Liver (tissue), 9 donors: Measurements from ENCODE around the gene PITPNC1. TPM values are rescaled to one million over a fixed set of nuclear protein-coding genes. Genes with fewer than 3 reads are reported as not detected.

Experiments used
- DNase-seq: peaks from one replicate; pipeline ENCODE4 v3.0.0-alpha.2; 2017; ENCODE audit warnings: low spot score
- H3K27ac ChIP-seq, 2 donors: one replicate each; pipeline ENCODE4 v1.7.0; 2013; ENCODE audit warnings: inconsistent platforms in 2 of 2, low read length in 2 of 2, control low read depth in 1 of 2, low read depth in 1 of 2, mild to moderate bottlenecking in 1 of 2
- H3K27me3 ChIP-seq, 4 donors: one replicate each; pipeline versions ENCODE4 v1.6.1 to v1.7.0; 2013; ENCODE audit warnings: low read length in 3 of 4, inconsistent platforms in 1 of 4, mild to moderate bottlenecking in 1 of 4, moderate library complexity in 1 of 4; ENCODE audit not compliant: control insufficient read depth in 4 of 4, insufficient read depth in 4 of 4
- H3K36me3 ChIP-seq, 4 donors: one replicate each; pipeline versions ENCODE4 v1.6.1 to v1.7.0; 2013; ENCODE audit warnings: low read length in 3 of 4, mild to moderate bottlenecking in 3 of 4, low read depth in 1 of 4, moderate library complexity in 1 of 4; ENCODE audit not compliant: control insufficient read depth in 4 of 4, insufficient read depth in 3 of 4
- H3K4me1 ChIP-seq, 4 donors: one replicate each; pipeline versions ENCODE4 v1.6.1 to v1.7.0; 2013; ENCODE audit warnings: low read length in 3 of 4, mild to moderate bottlenecking in 3 of 4, moderate library complexity in 1 of 4; ENCODE audit not compliant: control insufficient read depth in 4 of 4, insufficient read depth in 4 of 4
- H3K4me3 ChIP-seq, 3 donors: one replicate each; pipeline versions ENCODE4 v1.6.1 to v1.7.0; 2013; ENCODE audit warnings: low read length in 3 of 3, control low read depth in 1 of 3, low read depth in 1 of 3, mild to moderate bottlenecking in 1 of 3
- H3K9ac ChIP-seq, 2 donors: one replicate each; pipeline ENCODE4 v1.7.0; 2013; ENCODE audit warnings: low read length in 2 of 2, mild to moderate bottlenecking in 2 of 2, moderate library complexity in 2 of 2, control low read depth in 1 of 2, low read depth in 1 of 2
- H3K9me3 ChIP-seq, 4 donors: one replicate each; pipeline versions ENCODE4 v1.6.1 to v1.7.0; 2013; ENCODE audit warnings: low read length in 3 of 4; ENCODE audit not compliant: control insufficient read depth in 4 of 4
- EGR1 ChIP-seq, 2 donors: IDR thresholded peaks; 2 replicates each; pipeline ENCODE4 v1.6.1; 2016 to 2018; ENCODE audit warnings: antibody characterized with exemption in 2 of 2, low read depth in 2 of 2
- FOXA1 ChIP-seq: IDR thresholded peaks from 2 replicates; pipeline ENCODE4 v1.6.1; 2016; ENCODE audit warnings: antibody characterized with exemption
- FOXA2 ChIP-seq: IDR thresholded peaks from 2 replicates; pipeline ENCODE4 v1.6.1; 2016; ENCODE audit warnings: antibody characterized with exemption
- GABPA ChIP-seq, 2 donors: IDR thresholded peaks in 1 of 2; conservative IDR thresholded peaks in 1 of 2; 2 replicates each; pipeline ENCODE4 v1.6.1; 2016; ENCODE audit warnings: antibody characterized with exemption in 2 of 2, mild to moderate bottlenecking in 1 of 2, moderate library complexity in 1 of 2
- HNF4A ChIP-seq, 2 donors: conservative IDR thresholded peaks; 2 replicates each; pipeline ENCODE4 v1.6.1; 2016; ENCODE audit warnings: antibody characterized with exemption in 2 of 2, mild to moderate bottlenecking in 2 of 2
- HNF4G ChIP-seq: IDR thresholded peaks from 2 replicates; pipeline ENCODE4 v1.6.1; 2016; ENCODE audit warnings: antibody characterized with exemption
- JUND ChIP-seq, 2 donors: IDR thresholded peaks; 2 replicates each; pipeline ENCODE4 v1.6.1; 2016; ENCODE audit warnings: antibody characterized with exemption in 2 of 2
- NR2F2 ChIP-seq: IDR thresholded peaks from 2 replicates; pipeline ENCODE4 v1.6.1; 2016; ENCODE audit warnings: antibody characterized with exemption
- RXRA ChIP-seq, 2 donors: IDR thresholded peaks; 2 replicates each; pipeline ENCODE4 v1.6.1; 2017 to 2018; ENCODE audit warnings: antibody characterized with exemption in 2 of 2, mild to moderate bottlenecking in 1 of 2
- SP1 ChIP-seq: IDR thresholded peaks from 2 replicates; pipeline ENCODE4 v1.6.1; 2018; ENCODE audit warnings: antibody characterized with exemption, mild to moderate bottlenecking
- TAF1 ChIP-seq: conservative IDR thresholded peaks from 2 replicates; pipeline ENCODE4 v1.6.1; 2016; ENCODE audit warnings: antibody characterized with exemption, mild to moderate bottlenecking
- YY1 ChIP-seq: IDR thresholded peaks from 2 replicates; pipeline ENCODE4 v1.6.1; 2016; ENCODE audit warnings: antibody characterized with exemption, mild to moderate bottlenecking
- WGBS: extraction: QIAGEN DNeasy Blood & Tissue Kit; methylation state at CpG from one replicate; pipeline ENCODE4 v1.1.7; 2013; 5-methylcytosine and 5-hydroxymethylcytosine counted together
- polyA plus RNA-seq, 2 donors: library from polyadenylated mRNA; stranded (reverse) in 1 of 2; unstranded in 1 of 2; fragments of 200-250 nt in 1 of 2; fragments of >200 nt in 1 of 2; fragmentation: Nextera tagmentation in 1 of 2; extraction: Ambion mirVana in 1 of 2; gene quantifications; one replicate each; pipeline versions ENCODE4 v1.2.1 to v1.2.3, GENCODE V29; 2013 to 2015
- total RNA-seq, 2 donors: library from RNA; depleted of rRNA; stranded (reverse); fragments of >200 nt; gene quantifications; one replicate each; pipeline ENCODE4 v1.2.3, GENCODE V29; 2014
- TF ChIP-seq, protein P1 (sequence below): fragments of 150-350 bp; IDR thresholded peaks from 2 replicates; pipeline ENCODE4 v1.5.1; 2017; ENCODE audit warnings: improper control_type of control experiment, low read depth, low read length; ENCODE audit not compliant: missing input control
- TF ChIP-seq, protein P2 (sequence below): IDR thresholded peaks from 2 replicates; pipeline ENCODE4 v1.6.1; 2016; ENCODE audit warnings: antibody characterized with exemption
- TF ChIP-seq, protein P3 (sequence below): IDR thresholded peaks from 2 replicates; pipeline ENCODE4 v1.6.1; 2016; ENCODE audit warnings: antibody characterized with exemption
- TF ChIP-seq, protein P4 (sequence below): IDR thresholded peaks from 2 replicates; pipeline ENCODE4 v1.6.1; 2016; ENCODE audit warnings: antibody characterized with exemption, mild to moderate bottlenecking
- donor health status: healthy.
- donor health status: healthy.
- donor health status: healthy.
- donor health status: healthy.
- donor health status: healthy.

PITPNC1 gene
- total and polyA plus RNA-seq, 4 donors, result 2.3 to 10.2 (median 5.7) TPM

DNA sequence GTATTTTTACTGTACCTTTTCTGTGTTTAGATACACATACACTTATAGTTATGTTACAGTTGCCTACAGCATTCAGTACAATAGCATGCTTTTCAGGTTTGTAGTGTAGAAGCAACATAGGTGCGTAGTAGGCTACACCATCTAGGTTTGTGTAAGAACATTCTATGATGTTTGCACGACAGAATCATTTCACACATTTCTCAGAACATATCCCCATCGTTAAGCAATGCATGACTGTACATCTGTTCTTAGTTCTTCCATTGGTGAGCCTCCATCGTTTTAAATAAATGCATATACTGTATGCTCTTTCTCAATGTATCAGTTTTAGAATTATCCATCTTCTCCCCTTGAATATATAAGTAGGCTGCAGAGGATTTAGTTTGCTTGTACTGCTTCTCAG lies 122.6 kb downstream of the PITPNC1 start:
- TF ChIP-seq JUND (IDR thresholded peaks at IDR 0.05) (no peak), FOXA2 (no peak), GABPA (IDR thresholded peaks at IDR 0.05 in 1 of 2, conservative IDR thresholded peaks at IDR 0.05 in 1 of 2) (no peak), HNF4G (no peak)
- Histone ChIP-seq H3K36me3 (no peaks in the 10 kb centered on the region), H3K4me3 (no peak overlapping the region), H3K9ac (no peak overlapping the region), H3K9me3 (no peaks in the 10 kb centered on the region), H3K4me1 (no peaks in the 10 kb centered on the region), H3K27me3 (no peaks in the 10 kb centered on the region), H3K27ac (no peak overlapping the region)
- 92% methylated on average over 4 of the region's 4 CpGs for WGBS
- DNase-seq, result no peak

DNA sequence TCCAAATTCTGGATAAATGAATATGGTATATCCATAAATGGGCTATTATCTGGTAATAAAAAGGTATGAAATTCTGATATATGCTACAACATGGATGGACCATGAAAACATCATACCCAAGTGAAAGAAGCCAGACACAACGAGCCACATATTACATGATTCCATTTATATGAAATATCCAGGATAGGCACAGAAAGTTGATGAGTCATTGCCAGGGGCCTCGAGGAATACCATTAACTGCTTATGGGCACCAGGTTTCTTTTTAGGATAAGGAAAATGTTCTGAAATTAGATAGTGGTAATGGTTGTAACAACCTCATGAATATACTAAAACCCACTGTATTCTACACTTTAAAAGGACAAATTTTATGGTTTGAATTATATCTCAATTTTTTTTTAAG lies 123.2 kb downstream of the PITPNC1 start:
- whole genome bisulfite sequencing, result 77% methylated on average over 2 of the region's 2 CpGs
- no peak overlapping the region for H3K9ac ChIP-seq
- H3K27ac ChIP-seq, result no peak overlapping the region
- no peaks in the 10 kb centered on the region for H3K4me1 ChIP-seq
- H3K4me3 ChIP-seq, result no peak overlapping the region
- TF ChIP-seq, protein P1, sequence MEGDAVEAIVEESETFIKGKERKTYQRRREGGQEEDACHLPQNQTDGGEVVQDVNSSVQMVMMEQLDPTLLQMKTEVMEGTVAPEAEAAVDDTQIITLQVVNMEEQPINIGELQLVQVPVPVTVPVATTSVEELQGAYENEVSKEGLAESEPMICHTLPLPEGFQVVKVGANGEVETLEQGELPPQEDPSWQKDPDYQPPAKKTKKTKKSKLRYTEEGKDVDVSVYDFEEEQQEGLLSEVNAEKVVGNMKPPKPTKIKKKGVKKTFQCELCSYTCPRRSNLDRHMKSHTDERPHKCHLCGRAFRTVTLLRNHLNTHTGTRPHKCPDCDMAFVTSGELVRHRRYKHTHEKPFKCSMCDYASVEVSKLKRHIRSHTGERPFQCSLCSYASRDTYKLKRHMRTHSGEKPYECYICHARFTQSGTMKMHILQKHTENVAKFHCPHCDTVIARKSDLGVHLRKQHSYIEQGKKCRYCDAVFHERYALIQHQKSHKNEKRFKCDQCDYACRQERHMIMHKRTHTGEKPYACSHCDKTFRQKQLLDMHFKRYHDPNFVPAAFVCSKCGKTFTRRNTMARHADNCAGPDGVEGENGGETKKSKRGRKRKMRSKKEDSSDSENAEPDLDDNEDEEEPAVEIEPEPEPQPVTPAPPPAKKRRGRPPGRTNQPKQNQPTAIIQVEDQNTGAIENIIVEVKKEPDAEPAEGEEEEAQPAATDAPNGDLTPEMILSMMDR, result no peak
- no peak for TF ChIP-seq RXRA (IDR thresholded peaks at IDR 0.05)
- TF ChIP-seq, protein P2, sequence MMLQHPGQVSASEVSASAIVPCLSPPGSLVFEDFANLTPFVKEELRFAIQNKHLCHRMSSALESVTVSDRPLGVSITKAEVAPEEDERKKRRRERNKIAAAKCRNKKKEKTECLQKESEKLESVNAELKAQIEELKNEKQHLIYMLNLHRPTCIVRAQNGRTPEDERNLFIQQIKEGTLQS, result no peak
- H3K27me3 ChIP-seq, result no peaks in the 10 kb centered on the region
- H3K9me3 ChIP-seq, result no peaks in the 10 kb centered on the region
- DNase-seq, result no peak
- H3K36me3 ChIP-seq, result no peaks in the 10 kb centered on the region

DNA sequence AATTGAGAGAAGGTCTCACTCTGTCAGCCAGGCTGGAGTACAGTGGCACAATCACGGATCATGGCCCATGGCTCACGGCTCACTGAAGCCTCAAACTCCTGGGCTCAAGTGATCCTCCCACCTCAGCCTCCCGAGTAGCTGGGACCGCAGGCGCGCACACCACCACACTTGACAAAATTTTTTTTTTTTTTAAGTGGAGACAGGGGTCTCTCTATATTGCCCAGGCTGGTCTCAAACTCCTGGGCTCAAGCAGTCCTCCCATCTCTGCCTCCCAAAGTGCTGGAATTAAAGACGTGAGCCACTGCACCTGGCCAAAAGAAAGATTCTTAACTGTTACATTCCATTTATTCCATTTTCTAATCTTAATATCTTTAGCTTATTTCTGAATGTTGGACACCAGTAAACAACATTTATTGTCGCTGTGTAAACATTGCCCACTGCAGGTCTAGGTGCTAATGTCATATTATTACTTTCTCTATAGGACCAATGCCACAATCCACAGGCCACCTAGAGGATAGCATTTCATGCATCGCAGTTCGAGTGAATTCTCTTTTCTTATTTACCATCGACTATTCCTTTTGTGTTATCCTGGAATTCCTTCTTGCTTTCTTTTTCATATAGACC lies 123.7 kb downstream of the PITPNC1 start:
- Histone ChIP-seq H3K36me3 (no peaks in the 10 kb centered on the region), H3K4me3 (no peak overlapping the region), H3K27ac (no peak overlapping the region), H3K9ac (no peak overlapping the region), H3K9me3 (no peaks in the 10 kb centered on the region), H3K27me3 (no peaks in the 10 kb centered on the region), H3K4me1 (no peaks in the 10 kb centered on the region)
- TF ChIP-seq HNF4G (no peak), GABPA (IDR thresholded peaks at IDR 0.05 in 1 of 2, conservative IDR thresholded peaks at IDR 0.05 in 1 of 2) (no peak), HNF4A (conservative IDR thresholded peaks at IDR 0.05) (no peak), YY1 (no peak), FOXA1 (no peak), NR2F2 (no peak), FOXA2 (no peak), EGR1 (IDR thresholded peaks at IDR 0.05; ENCODE audit: low read depth in 2 of 2) (no peak), SP1 (no peak), TAF1 (no peak)
- TF ChIP-seq, protein P3, sequence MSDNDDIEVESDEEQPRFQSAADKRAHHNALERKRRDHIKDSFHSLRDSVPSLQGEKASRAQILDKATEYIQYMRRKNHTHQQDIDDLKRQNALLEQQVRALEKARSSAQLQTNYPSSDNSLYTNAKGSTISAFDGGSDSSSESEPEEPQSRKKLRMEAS, result no peak
- TF ChIP-seq, protein P4, sequence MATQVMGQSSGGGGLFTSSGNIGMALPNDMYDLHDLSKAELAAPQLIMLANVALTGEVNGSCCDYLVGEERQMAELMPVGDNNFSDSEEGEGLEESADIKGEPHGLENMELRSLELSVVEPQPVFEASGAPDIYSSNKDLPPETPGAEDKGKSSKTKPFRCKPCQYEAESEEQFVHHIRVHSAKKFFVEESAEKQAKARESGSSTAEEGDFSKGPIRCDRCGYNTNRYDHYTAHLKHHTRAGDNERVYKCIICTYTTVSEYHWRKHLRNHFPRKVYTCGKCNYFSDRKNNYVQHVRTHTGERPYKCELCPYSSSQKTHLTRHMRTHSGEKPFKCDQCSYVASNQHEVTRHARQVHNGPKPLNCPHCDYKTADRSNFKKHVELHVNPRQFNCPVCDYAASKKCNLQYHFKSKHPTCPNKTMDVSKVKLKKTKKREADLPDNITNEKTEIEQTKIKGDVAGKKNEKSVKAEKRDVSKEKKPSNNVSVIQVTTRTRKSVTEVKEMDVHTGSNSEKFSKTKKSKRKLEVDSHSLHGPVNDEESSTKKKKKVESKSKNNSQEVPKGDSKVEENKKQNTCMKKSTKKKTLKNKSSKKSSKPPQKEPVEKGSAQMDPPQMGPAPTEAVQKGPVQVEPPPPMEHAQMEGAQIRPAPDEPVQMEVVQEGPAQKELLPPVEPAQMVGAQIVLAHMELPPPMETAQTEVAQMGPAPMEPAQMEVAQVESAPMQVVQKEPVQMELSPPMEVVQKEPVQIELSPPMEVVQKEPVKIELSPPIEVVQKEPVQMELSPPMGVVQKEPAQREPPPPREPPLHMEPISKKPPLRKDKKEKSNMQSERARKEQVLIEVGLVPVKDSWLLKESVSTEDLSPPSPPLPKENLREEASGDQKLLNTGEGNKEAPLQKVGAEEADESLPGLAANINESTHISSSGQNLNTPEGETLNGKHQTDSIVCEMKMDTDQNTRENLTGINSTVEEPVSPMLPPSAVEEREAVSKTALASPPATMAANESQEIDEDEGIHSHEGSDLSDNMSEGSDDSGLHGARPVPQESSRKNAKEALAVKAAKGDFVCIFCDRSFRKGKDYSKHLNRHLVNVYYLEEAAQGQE, result no peak
- TF ChIP-seq, protein P2, result no peak
- no peak for DNase-seq
- 97% methylated on average over 11 of the region's 11 CpGs for WGBS
